ENCODE results near the gene NISCH. TPM values are rescaled to one million over a fixed set of nuclear protein-coding genes. Genes with fewer than 3 reads are reported as not detected.
A peak's percentile ranks its signal among the peaks of the same experiment; 100 is the strongest.

The NISCH gene
- total and polyA plus RNA-seq, 12 donors = 24.0 to 56.3 (median 41.9) TPM

DNA sequence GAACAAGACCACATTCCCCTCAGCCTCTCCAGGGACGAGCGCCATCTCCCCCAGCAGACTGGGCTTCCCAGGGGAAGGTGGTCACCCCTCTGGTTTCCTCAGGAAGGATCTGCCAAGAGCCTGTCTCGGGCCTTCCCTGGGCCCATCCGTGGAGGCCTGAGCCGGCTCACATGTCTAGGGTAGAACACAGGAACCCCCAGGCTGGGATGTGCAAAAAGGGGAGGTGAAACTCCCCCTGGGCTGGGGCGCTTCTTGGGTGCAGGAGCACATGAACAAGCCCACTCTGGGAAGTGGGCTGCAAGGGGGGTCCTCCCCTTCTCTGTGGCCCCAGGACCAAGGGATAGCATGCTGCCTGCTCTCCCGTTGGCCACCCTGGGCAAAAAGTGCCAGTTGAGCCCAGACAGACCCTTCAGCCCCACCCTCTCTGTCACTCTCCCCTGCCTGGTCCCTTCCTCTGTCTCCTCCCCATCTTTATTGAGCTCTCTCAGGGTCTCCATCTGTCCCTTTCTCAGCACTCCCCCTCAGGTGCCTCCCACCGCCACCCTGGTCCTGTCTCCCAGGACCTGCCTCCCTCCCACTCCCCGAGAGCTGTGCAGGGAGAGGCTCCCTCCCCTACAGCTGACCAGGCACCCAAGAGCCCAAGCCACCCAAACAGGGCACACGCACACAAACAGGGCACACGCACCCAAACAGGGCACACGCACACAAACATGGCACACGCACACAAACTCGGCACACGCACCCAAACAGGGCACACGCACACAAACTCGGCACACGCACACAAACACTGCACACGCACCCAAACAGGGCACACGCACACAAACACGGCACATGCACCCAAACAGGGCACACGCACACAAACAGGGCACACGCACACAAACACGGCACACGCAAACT is 11.4 kb upstream of the NISCH start:
- Histone ChIP-seq H3K9me3 (no peaks in the 10 kb centered on the region), H3K36me3 (peaks cover 0 to 9% (median 0%) of the 10 kb centered on the region in 9 donors), H3K4me1 (peaks cover 3 to 35% (median 12%) of the 10 kb centered on the region in 9 donors), H3K27ac (peak overlapping the region in 6 of 10 donors; percentile 20 to 67 (median 52)), H3K4me3 (peak overlapping the region; percentile 11 to 48 (median 34)), H3K27me3 (no peaks in the 10 kb centered on the region)
- intact Hi-C loops (cut with DNase I) = no loop called here
- TF ChIP-seq, protein P1, sequence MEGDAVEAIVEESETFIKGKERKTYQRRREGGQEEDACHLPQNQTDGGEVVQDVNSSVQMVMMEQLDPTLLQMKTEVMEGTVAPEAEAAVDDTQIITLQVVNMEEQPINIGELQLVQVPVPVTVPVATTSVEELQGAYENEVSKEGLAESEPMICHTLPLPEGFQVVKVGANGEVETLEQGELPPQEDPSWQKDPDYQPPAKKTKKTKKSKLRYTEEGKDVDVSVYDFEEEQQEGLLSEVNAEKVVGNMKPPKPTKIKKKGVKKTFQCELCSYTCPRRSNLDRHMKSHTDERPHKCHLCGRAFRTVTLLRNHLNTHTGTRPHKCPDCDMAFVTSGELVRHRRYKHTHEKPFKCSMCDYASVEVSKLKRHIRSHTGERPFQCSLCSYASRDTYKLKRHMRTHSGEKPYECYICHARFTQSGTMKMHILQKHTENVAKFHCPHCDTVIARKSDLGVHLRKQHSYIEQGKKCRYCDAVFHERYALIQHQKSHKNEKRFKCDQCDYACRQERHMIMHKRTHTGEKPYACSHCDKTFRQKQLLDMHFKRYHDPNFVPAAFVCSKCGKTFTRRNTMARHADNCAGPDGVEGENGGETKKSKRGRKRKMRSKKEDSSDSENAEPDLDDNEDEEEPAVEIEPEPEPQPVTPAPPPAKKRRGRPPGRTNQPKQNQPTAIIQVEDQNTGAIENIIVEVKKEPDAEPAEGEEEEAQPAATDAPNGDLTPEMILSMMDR (IDR thresholded peaks at IDR 0.05) = no peak
- no peak for ATAC-seq
- DNase-seq = no peak
- WGBS, 2 donors = 83 to 92% methylated on average over 25 of the region's 25 CpGs

DNA sequence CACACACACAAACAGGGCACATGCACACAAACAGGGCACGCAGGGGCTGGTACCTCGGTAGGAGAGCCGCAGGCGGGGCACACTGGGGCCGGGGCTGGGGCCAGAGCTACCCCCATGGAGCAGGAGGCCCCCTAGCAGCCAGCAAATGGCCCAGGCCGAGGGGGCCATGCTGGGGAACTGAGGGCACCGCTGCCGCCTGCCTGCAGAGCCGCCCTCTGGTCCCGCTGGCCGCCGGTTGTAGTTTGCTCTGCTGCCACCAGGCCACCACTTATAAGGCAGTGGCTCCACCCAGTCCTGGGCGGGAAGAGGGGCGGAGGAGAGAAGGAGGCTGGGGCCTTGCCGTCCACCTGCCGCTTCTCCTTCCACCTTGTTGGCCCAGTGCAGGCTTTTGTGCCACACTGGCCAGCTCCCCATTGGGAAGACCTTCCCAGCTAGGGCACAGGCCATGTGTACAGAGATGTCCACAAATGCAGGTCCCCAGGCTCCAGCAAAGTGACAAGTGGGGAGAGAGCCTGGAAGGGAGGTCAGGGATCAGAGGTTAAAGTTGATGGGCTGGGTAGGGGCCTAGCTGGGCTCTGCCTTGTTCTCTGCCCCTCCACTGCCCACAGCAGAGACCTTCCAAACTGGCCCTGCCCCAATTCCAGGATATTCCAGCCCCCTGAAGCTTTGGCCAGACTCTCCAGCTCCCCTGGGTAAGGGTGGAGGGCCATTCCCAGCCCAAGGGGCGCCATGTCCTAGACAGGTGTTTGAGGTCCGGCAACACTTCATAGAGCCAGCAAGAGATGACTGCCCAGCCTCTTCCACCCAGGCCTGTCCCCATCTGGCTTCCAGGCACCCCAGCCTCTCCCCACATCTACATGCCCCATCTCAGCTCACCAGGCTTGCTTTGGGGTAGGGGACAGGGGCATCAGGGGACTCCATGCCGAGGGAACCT is 10.3 kb upstream of the NISCH start, which contains the start of gene SEMA3G:
SEMA3G (minus strand) TSS at position 244 of the 934 bp plus-strand sequence; CDS start at position 168, 76 bp downstream.
- ATAC-seq (peak; percentile 41 to 67 (median 61)), DNase-seq (peak; percentile 75 to 78)
- H3K36me3 ChIP-seq = peaks cover 0 to 11% (median 0%) of the 10 kb centered on the region in 9 donors
- intact Hi-C loops (cut with DNase I) = loop anchor here in 1 of 10 donors (1.0 kb wide), 1 partner anchor 12 kb away; no protein-coding TSS in a partner anchor
- TF ChIP-seq, protein P1 (IDR thresholded peaks at IDR 0.05) = peak; percentile 33 to 70 (median 61)
- H3K27ac ChIP-seq = peak within 1 kb of the TSS in 9 of 10 donors; percentile 10 to 68 (median 59)
- H3K9me3 ChIP-seq = no peaks in the 10 kb centered on the region
- peaks cover 3 to 43% (median 17%) of the 10 kb centered on the region in 9 donors for H3K4me1 ChIP-seq
- H3K27me3 ChIP-seq = no peaks in the 10 kb centered on the region
- peak within 1 kb of the TSS in 9 of 10 donors; percentile 16 to 50 (median 41) for H3K4me3 ChIP-seq
- 38 to 40% methylated on average over 18 to 19 of the region's 19 CpGs for whole genome bisulfite sequencing, 2 donors

DNA sequence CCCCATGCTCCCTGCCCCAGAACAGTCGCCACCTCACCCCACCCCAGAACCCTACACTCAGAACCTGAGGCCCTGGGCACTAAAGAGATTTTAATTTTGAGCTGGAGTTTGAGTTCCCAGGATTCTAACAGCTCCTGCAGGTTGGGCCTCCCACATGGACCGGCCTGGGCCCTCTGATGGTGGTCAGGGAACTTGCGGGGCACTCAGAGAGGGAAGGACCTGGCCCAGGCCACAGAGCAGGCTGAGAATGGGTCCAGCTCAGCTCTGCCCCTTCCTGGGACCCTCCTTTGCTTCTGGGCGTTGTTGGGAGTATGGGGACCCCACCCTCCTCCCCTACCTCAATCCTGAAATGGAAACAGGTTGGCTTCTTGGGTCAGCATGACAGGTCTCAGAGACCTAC is 9.4 kb upstream of the NISCH start:
- DNase-seq = no peak
- Histone ChIP-seq H3K27me3 (no peaks in the 10 kb centered on the region), H3K4me1 (peaks cover 3 to 52% (median 17%) of the 10 kb centered on the region in 9 donors), H3K9me3 (no peaks in the 10 kb centered on the region), H3K27ac (peak overlapping the region in 6 of 10 donors; percentile 28 to 68 (median 38)), H3K4me3 (no peak overlapping the region), H3K36me3 (peaks cover 0 to 7% (median 0%) of the 10 kb centered on the region in 9 donors)
- intact Hi-C loops (cut with DNase I) = loop anchor here in 3 of 10 donors (2.0 kb wide), 1 partner anchor 17 kb away; no protein-coding TSS in a partner anchor
- 87 to 95% methylated on average over 4 of the region's 4 CpGs for WGBS, 2 donors
- peak in 1 of 8 donors; percentile 1 for ATAC-seq
- TF ChIP-seq, protein P1 (IDR thresholded peaks at IDR 0.05) = no peak

Data from heart right ventricle (tissue), 16 donors.